Muscle of back (tissue), 11 donors: ENCODE results near the gene NAGPA. TPM values are rescaled to one million over a fixed set of nuclear protein-coding genes. Genes with fewer than 3 reads are reported as not detected.

Experiments used
- DNase-seq, 3 donors: peaks; one replicate each; pipeline versions ENCODE4 v3.0.0 to v3.0.0-alpha.2; 2013
- polyA plus RNA-seq, 10 donors: library from polyadenylated mRNA; unstranded; fragments of 120-200 nt; gene quantifications; one replicate each; pipeline ENCODE4 v1.2.1, GENCODE V29; 2013; ENCODE audit not compliant: insufficient read length in 10 of 10

The NAGPA gene
- polyA plus RNA-seq, 10 donors = 3.0 to 5.4 (median 4.6) TPM

DNA sequence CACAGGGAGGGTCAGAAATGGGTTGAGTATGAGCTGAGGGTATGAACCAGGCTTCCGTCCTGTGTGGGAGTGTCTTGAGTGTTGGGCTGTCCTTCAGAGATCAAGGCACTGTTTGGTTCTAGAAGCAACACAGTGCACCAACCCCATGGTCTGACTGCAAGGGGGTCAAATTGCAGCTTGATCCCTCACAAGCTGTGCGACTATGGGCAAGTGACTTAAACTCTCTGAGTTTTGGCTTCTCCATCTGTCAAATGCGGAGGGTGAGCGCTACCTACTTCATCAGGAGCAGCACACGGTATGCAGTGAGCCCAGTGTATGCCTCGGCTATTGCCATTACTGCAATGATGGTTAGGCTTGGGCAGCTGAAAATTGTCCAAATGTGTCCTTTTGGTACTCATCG is 54.6 kb downstream of the NAGPA start:
- no peak for DNase-seq

DNA sequence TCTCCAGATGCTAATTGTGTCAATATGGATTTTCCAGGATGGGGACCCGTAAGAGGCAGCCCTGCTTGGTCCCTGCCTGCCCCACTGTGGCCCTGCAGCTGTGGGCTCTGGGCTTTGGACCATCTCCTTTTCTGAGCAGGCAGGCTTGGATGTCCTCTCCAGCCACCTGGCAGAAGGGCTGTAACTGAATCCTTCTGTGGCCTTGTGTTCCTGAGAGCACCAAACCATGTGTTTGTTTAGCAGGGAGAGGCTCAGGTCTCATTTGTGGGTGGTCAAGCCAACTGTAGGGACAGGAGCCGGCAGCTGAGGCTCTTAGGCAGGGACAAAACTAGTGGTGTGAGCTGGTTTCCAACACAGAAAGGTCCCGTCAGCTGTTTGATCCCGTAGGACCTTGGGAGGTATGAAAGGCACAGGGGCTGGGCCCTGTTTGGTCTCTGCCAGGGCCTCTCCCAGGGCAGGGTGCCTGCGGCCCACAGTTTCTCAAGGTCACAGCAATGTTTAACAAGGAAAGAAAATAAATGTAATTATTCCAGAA is 57.1 kb downstream of the NAGPA start:
- no peak for DNase-seq

DNA sequence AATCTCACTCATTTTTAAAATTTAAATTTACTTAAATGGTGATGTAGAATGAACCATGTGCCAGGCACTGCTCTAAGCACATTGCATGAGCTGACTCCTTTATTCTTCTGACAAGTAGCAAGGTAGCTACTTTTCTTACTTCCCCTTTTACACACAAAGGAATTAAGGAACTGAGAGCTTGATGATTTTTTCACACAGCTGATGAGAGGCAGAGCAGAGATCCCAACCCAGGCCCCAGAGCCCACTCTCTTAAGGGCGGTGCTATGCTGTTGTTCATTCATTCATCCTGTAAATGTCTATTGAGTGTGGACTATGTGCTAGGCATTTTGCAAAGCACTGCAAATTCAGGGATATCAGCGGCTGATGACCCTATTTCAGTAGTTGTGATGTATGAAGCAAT is 57.7 kb downstream of the NAGPA start:
- no peak for DNase-seq

Other genes starting within 250 kb of the NAGPA start
- gene SEPTIN12, start 245.6 kb downstream of the NAGPA start, polyA plus RNA-seq = 1 to 10 TPM in 1 of 10 donors, not detected in 9; 9.8 TPM
- under 1 TPM in 3 of 10 donors, not detected in 7; 0.37 to 0.52 (median 0.46) TPM for gene SMIM22, start 238.6 kb downstream of the NAGPA start, polyA plus RNA-seq
- 10 to 100 TPM in 9 of 10 donors, 1 to 10 TPM in 1; 6.6 to 14.9 (median 12.3) TPM for gene ROGDI, start 231.3 kb downstream of the NAGPA start, polyA plus RNA-seq
- 10 to 100 TPM; 40.5 to 61.3 (median 49.6) TPM for gene GLYR1, start 186.6 kb downstream of the NAGPA start, polyA plus RNA-seq
- gene UBN1, start 186.5 kb downstream of the NAGPA start, polyA plus RNA-seq = 10 to 100 TPM; 15.8 to 23.0 (median 19.5) TPM
- 10 to 100 TPM in 2 of 10 donors, 1 to 10 TPM in 6, under 1 TPM in 2; 0.57 to 20.2 (median 1.2) TPM for gene PPL, start 96.8 kb downstream of the NAGPA start, polyA plus RNA-seq
- gene SEC14L5, start 75.6 kb downstream of the NAGPA start, polyA plus RNA-seq = 1 to 10 TPM in 2 of 10 donors, under 1 TPM in 8; 0.52 to 1.3 (median 0.80) TPM
- gene C16orf89, start 32.0 kb upstream of the NAGPA start, polyA plus RNA-seq = under 1 TPM in 8 of 10 donors, not detected in 2; 0.15 to 0.94 (median 0.53) TPM
- gene ALG1, start 37.9 kb upstream of the NAGPA start, polyA plus RNA-seq = 10 to 100 TPM in 9 of 10 donors, 1 to 10 TPM in 1; 9.5 to 14.1 (median 10.7) TPM
- 10 to 100 TPM in 7 of 10 donors, 1 to 10 TPM in 3; 8.3 to 14.2 (median 10.4) TPM for gene EEF2KMT, start 63.9 kb upstream of the NAGPA start, polyA plus RNA-seq